Measurements from ENCODE around the gene ZNF678.

Gene ZNF678

GRCh38 chr1:227544067-227545050, 19.0 kb upstream of the ZNF678 start:
- DNase-seq, result no peak
- H4K20me1 ChIP-seq (ENCODE audit: insufficient read depth, low read length), result no peaks in the 10 kb centered on the region
- no peak overlapping the region for H3K9ac ChIP-seq (ENCODE audit: low read depth, low read length)
- ATAC-seq (ENCODE audit: insufficient read depth, low read depth), result no peak
- no peak overlapping the region for H2AFZ ChIP-seq (ENCODE audit: low read depth, low read length)
- no peak for TF ChIP-seq EZH2 (IDR thresholded peaks at IDR 0.05; ENCODE audit: borderline replicate concordance, low read depth, low read length, severe bottlenecking)
- no peak for TF ChIP-seq CTCF (IDR thresholded peaks at IDR 0.05; ENCODE audit: borderline replicate concordance, extremely low read depth, low read length, poor library complexity, severe bottlenecking)
- no peak overlapping the region for H3K27ac ChIP-seq (ENCODE audit: low read length)
- H3K79me2 ChIP-seq (ENCODE audit: insufficient read depth, low read length), result no peaks in the 10 kb centered on the region
- no peak overlapping the region for H3K4me2 ChIP-seq (ENCODE audit: insufficient read depth, low read length)
- no peaks in the 10 kb centered on the region for H3K9me3 ChIP-seq (ENCODE audit: insufficient read depth, low read length, severe bottlenecking)
- H3K4me1 ChIP-seq (ENCODE audit: insufficient read depth, low read length), result no peaks in the 10 kb centered on the region
- H3K4me3 ChIP-seq (ENCODE audit: low read depth in 1 of 2, low read length in 2 of 2), result no peak overlapping the region
- H3K36me3 ChIP-seq (ENCODE audit: insufficient read depth, low read length), result no peaks in the 10 kb centered on the region
- no peaks in the 10 kb centered on the region for H3K27me3 ChIP-seq (ENCODE audit: insufficient read depth, low read length, poor library complexity)

- TF ChIP-seq CTCF (IDR thresholded peaks at IDR 0.05; ENCODE audit: borderline replicate concordance, extremely low read depth, low read length, poor library complexity, severe bottlenecking) (no peak), EZH2 (IDR thresholded peaks at IDR 0.05; ENCODE audit: borderline replicate concordance, low read depth, low read length, severe bottlenecking) (no peak)
- Histone ChIP-seq H3K4me3 (ENCODE audit: low read depth in 1 of 2, low read length in 2 of 2) (no peak overlapping the region), H3K4me1 (ENCODE audit: insufficient read depth, low read length) (no peaks in the 10 kb centered on the region), H2AFZ (ENCODE audit: low read depth, low read length) (no peak overlapping the region), H3K9ac (ENCODE audit: low read depth, low read length) (no peak overlapping the region), H3K4me2 (ENCODE audit: insufficient read depth, low read length) (no peak overlapping the region), H3K27me3 (ENCODE audit: insufficient read depth, low read length, poor library complexity) (no peaks in the 10 kb centered on the region), H3K9me3 (ENCODE audit: insufficient read depth, low read length, severe bottlenecking) (no peaks in the 10 kb centered on the region), H3K79me2 (ENCODE audit: insufficient read depth, low read length) (no peaks in the 10 kb centered on the region), H3K27ac (ENCODE audit: low read length) (no peak overlapping the region), H4K20me1 (ENCODE audit: insufficient read depth, low read length) (no peaks in the 10 kb centered on the region), H3K36me3 (ENCODE audit: insufficient read depth, low read length) (no peaks in the 10 kb centered on the region)
- DNase-seq (no peak), ATAC-seq (ENCODE audit: insufficient read depth, low read depth) (no peak)
These were observed 18.0 kb upstream of the ZNF678 start for GRCh38 chr1:227545361-227545760.

DNA sequence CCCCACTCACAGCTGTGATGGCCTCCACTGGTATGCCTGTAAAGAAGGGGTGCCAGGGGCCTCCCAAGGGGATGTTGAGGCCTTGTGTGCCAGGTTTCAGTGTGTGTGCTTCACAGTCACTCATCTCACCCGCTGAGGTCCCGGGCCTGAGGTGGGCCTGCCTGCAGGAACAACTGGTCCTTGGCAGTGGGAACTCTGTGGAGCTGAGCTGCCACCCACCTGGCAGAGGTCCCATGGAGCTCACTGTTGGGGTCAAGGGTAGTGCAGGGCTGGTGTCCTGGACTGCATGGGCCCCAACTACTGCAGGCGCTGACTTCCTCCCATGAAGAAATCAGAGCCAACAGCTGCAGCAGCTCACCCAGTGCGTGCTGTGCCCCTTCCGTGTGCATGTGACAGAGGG, 17.3 kb upstream of the ZNF678 start:
- no peak overlapping the region for H3K4me3 ChIP-seq (ENCODE audit: low read depth in 1 of 2, low read length in 2 of 2)
- H3K27me3 ChIP-seq (ENCODE audit: insufficient read depth, low read length, poor library complexity), result no peaks in the 10 kb centered on the region
- DNase-seq (no peak), ATAC-seq (ENCODE audit: insufficient read depth, low read depth) (no peak)
- H3K9ac ChIP-seq (ENCODE audit: low read depth, low read length), result no peak overlapping the region
- no peaks in the 10 kb centered on the region for H3K36me3 ChIP-seq (ENCODE audit: insufficient read depth, low read length)
- TF ChIP-seq EZH2 (IDR thresholded peaks at IDR 0.05; ENCODE audit: borderline replicate concordance, low read depth, low read length, severe bottlenecking), result no peak
- no peak for TF ChIP-seq CTCF (IDR thresholded peaks at IDR 0.05; ENCODE audit: borderline replicate concordance, extremely low read depth, low read length, poor library complexity, severe bottlenecking)
- no peak overlapping the region for H3K4me2 ChIP-seq (ENCODE audit: insufficient read depth, low read length)
- H2AFZ ChIP-seq (ENCODE audit: low read depth, low read length), result no peak overlapping the region
- no peaks in the 10 kb centered on the region for H3K9me3 ChIP-seq (ENCODE audit: insufficient read depth, low read length, severe bottlenecking)
- H3K4me1 ChIP-seq (ENCODE audit: insufficient read depth, low read length), result no peaks in the 10 kb centered on the region
- H3K79me2 ChIP-seq (ENCODE audit: insufficient read depth, low read length), result no peaks in the 10 kb centered on the region
- H3K27ac ChIP-seq (ENCODE audit: low read length), result no peak overlapping the region
- H4K20me1 ChIP-seq (ENCODE audit: insufficient read depth, low read length), result no peaks in the 10 kb centered on the region

Measured in DND-41 (cell line).